ENCODE data around the gene RBM27.
"Not testable (repeated sequence)": the region's sequence is repeated elsewhere in the genome, so short reads cannot be mapped to it uniquely, and the experiment has no call there.

Gene RBM27, protein sequence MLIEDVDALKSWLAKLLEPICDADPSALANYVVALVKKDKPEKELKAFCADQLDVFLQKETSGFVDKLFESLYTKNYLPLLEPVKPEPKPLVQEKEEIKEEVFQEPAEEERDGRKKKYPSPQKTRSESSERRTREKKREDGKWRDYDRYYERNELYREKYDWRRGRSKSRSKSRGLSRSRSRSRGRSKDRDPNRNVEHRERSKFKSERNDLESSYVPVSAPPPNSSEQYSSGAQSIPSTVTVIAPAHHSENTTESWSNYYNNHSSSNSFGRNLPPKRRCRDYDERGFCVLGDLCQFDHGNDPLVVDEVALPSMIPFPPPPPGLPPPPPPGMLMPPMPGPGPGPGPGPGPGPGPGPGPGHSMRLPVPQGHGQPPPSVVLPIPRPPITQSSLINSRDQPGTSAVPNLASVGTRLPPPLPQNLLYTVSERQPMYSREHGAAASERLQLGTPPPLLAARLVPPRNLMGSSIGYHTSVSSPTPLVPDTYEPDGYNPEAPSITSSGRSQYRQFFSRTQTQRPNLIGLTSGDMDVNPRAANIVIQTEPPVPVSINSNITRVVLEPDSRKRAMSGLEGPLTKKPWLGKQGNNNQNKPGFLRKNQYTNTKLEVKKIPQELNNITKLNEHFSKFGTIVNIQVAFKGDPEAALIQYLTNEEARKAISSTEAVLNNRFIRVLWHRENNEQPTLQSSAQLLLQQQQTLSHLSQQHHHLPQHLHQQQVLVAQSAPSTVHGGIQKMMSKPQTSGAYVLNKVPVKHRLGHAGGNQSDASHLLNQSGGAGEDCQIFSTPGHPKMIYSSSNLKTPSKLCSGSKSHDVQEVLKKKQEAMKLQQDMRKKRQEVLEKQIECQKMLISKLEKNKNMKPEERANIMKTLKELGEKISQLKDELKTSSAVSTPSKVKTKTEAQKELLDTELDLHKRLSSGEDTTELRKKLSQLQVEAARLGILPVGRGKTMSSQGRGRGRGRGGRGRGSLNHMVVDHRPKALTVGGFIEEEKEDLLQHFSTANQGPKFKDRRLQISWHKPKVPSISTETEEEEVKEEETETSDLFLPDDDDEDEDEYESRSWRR

GRCh38 chr5:146203011-146203871, at the start of gene RBM27:
Gene RBM27, plus strand, starts transcription at chr5:146203605. Its CDS starts 161 bp downstream, at chr5:146203766.
- peak; percentile 92 to 98 (median 97) for DNase-seq

GRCh38 chr5:146158255-146158654, 45.1 kb upstream of the RBM27 start:
- DNase-seq, result no peak

DNA sequence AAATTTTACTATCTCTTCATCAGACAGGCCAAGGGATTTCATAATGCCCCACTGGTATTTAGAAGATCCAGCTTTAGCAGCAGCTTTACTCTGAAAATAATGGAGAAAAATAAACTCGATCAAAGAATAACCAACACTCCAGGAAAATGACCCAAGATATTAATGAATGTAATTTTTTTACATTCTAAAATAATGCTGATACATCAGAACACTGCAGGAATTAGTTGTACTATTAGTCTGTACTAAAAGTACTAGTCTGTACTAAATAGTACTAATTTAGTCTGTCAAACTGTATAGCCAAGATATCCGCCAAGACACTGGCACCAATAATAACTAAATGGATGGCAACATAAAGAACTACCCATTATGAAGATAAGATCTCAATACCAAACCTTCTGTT, 39.0 kb upstream of the RBM27 start:
- no peak for DNase-seq

GRCh38 chr5:146165460-146165859, 37.9 kb upstream of the RBM27 start:
- DNase-seq, result no peak

GRCh38 chr5:146165903-146166302, 37.5 kb upstream of the RBM27 start:
- no peak for DNase-seq

- no peak for DNase-seq
Measured at GRCh38 chr5:146169076-146169475, 34.3 kb upstream of the RBM27 start.

- not testable (repeated sequence) for DNase-seq
Measured at GRCh38 chr5:146173049-146173448, 30.4 kb upstream of the RBM27 start.

DNA sequence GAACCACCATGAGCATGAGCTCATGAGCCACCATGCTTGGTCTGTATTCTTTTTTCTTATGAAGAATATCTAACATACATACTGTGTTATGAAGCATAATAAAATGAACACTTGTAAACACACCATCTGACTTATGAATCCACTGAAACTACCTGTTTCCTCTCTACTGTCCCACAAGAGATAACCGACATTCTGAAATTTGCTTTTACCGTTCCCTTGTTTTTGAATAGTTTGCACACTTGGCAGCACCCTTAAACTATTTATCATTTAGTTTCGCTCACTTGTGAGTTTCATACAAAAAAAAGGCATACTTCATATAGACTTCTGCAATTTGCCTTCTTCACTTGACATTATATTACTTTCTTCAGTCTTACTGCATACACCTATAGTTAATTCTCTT, 29.8 kb upstream of the RBM27 start:
- no peak for DNase-seq

DNA sequence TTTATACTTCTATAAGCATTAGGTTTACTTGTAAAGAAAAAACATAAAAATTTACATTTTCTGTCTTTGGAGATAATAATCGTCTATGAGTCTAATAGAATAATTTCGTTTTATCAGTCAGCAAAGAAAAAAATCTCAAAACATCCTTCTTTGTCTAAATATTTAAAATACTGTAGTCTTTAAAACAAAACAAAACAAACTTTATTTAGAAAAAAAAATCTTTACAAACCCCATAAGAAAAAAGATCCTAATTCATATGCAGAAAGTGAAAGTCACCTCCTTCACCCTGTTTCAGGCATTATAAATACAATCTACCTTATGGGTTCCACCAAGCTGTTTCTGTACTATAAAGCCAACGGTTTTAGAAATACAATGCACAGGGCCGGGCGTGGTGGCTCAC, 26.6 kb upstream of the RBM27 start:
- DNase-seq, result no peak

GRCh38 chr5:146179696-146180095, 23.7 kb upstream of the RBM27 start:
- DNase-seq, result no peak

GRCh38 chr5:146183403-146183802, 20.0 kb upstream of the RBM27 start:
- DNase-seq, result not testable (repeated sequence)

DNA sequence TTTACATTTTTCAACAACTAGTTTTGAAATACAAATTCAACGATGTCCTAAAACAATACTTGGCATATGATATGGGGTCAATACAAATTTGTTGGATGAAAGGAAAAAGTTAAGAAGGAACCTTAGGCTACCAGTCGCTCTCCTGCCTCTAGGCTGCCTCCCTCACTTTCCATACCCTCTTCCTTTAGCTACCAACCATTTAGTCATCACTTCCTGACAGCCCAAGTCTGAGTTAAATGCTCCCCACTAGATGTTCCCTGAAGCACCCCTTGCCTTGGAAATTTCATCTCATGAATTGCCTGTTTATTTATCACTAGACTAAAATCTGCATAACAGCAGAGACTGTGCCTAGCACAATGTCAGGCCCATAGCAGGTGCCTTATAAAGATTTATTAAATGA, 18.2 kb upstream of the RBM27 start:
- no peak for DNase-seq

DNA sequence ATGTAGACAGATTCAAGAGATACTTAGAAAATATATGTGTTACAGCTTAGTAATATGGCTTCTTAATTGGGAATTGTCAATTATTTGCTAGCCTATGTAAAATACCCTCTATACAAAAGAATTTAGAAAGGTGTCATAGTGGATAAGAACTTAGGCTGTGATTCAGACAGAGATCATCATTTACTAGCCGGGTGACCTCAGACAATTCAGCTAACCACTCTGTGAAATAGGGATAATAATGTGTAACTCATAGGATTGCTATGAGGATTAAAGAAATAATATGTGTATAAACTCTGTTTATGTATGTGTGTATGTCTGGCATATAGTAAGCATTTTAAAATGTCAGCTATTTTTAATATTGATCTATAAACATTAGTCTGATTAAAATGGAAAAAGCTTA, 15.0 kb upstream of the RBM27 start:
- DNase-seq, result no peak

DNA sequence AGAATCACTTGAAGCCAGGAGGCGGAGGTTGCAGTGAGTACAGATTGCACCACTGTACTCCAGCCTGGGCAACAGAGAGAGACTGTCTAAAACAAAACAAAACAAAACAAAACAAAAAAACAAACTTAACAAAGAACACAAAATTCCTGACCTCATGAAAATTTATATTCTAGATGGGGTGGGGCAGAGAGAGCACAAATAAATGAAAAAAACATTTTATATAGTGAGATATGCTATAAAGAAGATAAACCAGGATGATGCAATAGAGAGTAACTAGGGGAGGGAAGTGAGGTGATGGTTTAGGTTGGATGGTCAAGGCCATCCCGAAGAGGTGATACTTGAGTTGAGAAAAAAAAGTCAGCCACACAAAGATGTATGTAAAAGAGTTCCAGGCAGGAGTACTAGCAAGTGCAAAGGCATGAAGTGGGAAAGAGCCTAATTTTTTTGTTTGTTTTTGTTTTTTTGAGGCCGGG, 10.8 kb upstream of the RBM27 start:
- no peak for DNase-seq

GRCh38 chr5:146193285-146193684, 10.1 kb upstream of the RBM27 start:
- DNase-seq, result no peak

GRCh38 chr5:146194997-146195396, 8.4 kb upstream of the RBM27 start:
- not testable (repeated sequence) for DNase-seq

DNA sequence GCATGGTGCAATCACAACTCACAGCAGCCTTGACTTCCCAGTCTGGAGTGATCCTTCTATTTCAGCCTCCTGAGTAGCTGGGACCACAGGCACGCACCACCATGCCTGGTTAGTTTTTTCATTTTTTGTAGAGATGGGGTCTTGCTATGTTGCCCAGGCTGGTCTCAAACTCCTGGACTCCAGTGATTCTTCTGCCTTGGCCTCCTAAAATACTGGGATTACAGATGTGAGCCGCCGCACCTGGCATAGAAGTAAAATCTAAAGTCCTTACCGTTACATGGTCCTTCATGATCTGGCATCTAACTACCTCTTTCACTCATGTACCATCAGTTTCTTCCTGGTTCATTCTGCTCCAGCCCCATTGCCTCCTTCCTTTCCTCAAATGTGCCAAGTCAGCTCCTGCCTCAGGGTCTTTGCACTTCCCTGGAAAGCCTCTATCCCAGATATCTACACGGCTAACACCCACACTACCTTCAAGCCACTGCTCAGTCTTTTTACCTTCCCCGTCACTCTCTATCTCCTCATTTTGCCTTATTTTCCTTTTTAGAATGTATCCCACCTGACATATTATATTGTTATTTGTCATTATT, 6.9 kb upstream of the RBM27 start:
- DNase-seq, result no peak

- DNase-seq, result no peak
Measured at GRCh38 chr5:146199176-146199815, 4.1 kb upstream of the RBM27 start.

- not testable (repeated sequence) for DNase-seq
Measured at GRCh38 chr5:146201795-146202194, 1.6 kb upstream of the RBM27 start.

DNA sequence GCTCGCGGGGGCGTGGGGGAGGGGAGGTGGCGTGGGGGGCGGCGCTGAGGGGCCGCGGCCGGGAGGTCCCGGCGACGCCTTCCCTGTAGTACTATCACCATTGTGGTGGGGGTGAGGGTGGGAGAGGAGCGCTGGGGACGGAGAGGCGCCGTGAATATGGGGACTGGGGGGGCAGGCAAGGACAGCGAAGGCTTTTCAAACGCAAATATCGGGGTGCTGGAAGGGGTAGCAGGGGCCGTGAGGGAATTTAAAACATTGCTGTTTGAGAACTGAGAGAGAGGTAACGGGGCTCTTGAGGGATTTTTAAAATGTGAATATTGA, 427 bp downstream of the RBM27 start:
- DNase-seq, result no peak

GRCh38 chr5:146205499-146206202, 2.2 kb downstream of the RBM27 start:
- no peak for DNase-seq

All from stimulated activated naive CD4-positive, alpha-beta T cell (primary cell).